Measurements from ENCODE around the gene COL6A1.

GRCh38 chr21:45932922-45933502 lies 48.6 kb upstream of the COL6A1 start:
- TF ChIP-seq ZNF274 (IDR thresholded peaks at IDR 0.05; ENCODE audit: low read depth, low read length) (no peak), YY1 (IDR thresholded peaks at IDR 0.05; ENCODE audit: insufficient read depth, insufficient read length) (no peak), SUZ12 (IDR thresholded peaks at IDR 0.05; ENCODE audit: extremely low read depth, insufficient read depth, insufficient read length) (no peak)
